HCT116 (cell line): ENCODE results near the gene NAGLU. TPM values are rescaled to one million over a fixed set of nuclear protein-coding genes. Genes with fewer than 3 reads are reported as not detected.

ENCODE experiments used
- ATAC-seq: fragments of 200-7000 bp; cut with Tn5 transposase; 2 replicates; pipeline ENCODE4 v1.9.1; 2020; ENCODE audit warnings: mild to moderate bottlenecking, moderate library complexity
- BruUV-seq: library from RNA; stranded (reverse); fragments of 400-500 nt; replicated peaks from 2 replicates; lab custom pipeline; 2021; lab: Mats Ljungman, UMichigan
- CTCF ChIA-PET: fragments of 300-600 bp; sonication (Branson Sonifier 250); formaldehyde crosslinking; loops from one replicate; lab custom pipeline; 2021; ENCODE audit warnings: antibody characterized with exemption; lab: Charles Lee
- POLR2A ChIA-PET: fragments of 300-600, 350-600 bp; sonication (Branson Sonifier 250); formaldehyde crosslinking; loops from one replicate; lab custom pipeline; 2021; ENCODE audit warnings: antibody characterized with exemption; lab: Charles Lee
- RAD21 ChIA-PET, 2 experiments: fragments of 300-600 bp; sonication (Branson Sonifier 250); formaldehyde crosslinking; loops; one replicate each; lab custom pipeline; 2023; ENCODE audit warnings: low total read pairs in 2 of 2; ENCODE audit not compliant: uncharacterized antibody in 2 of 2, unreplicated experiment in 2 of 2, low non-redundant PET in 1 of 2; lab: Charles Lee
- DNase-seq: peaks from one replicate; pipeline ENCODE4 v3.0.0-alpha.2; 2010; ENCODE audit warnings: low read depth, low spot score
- H2AFZ ChIP-seq: fragments of 200-600 bp; shearing (Covaris generic), sonication (generic); 2 replicates; pipeline ENCODE4 v1.6.1; 2017; ENCODE audit warnings: low read depth, mixed run types, mixed read lengths, antibody characterized with exemption, low read length; ENCODE audit not compliant: poor library complexity, severe bottlenecking
- H3K27ac ChIP-seq: 2 replicates; pipeline ENCODE4 v1.5.1; 2012; ENCODE audit warnings: low read depth, low read length
- H3K27me3 ChIP-seq: fragments of 200-600 bp; sonication (generic); 2 replicates; pipeline ENCODE4 v1.6.1; 2016; ENCODE audit warnings: mixed run types, low read length, mixed read lengths; ENCODE audit not compliant: insufficient read depth
- H3K36me3 ChIP-seq, 2 experiments: fragments of 200-500 bp in 1 of 2; fragments of 200-600 bp in 1 of 2; sonication (Bioruptor generic) in 1 of 2; sonication (generic) in 1 of 2; 2 replicates each; pipeline versions ENCODE4 v1.5.1 to v1.6.1; 2014 to 2016; ENCODE audit warnings: low read length in 2 of 2, inconsistent platforms in 1 of 2, mixed read lengths in 1 of 2, mixed run types in 1 of 2; ENCODE audit not compliant: insufficient read depth in 2 of 2, control insufficient read depth in 1 of 2
- H3K4me1 ChIP-seq, 2 experiments: fragments of 200-600 bp in 1 of 2; sonication (generic) in 1 of 2; 2 replicates each; pipeline versions ENCODE4 v1.5.1 to v1.6.1; 2012 to 2017; ENCODE audit warnings: low read length in 2 of 2, inconsistent platforms in 1 of 2, mild to moderate bottlenecking in 1 of 2, mixed read lengths in 1 of 2, mixed run types in 1 of 2, moderate library complexity in 1 of 2; ENCODE audit not compliant: insufficient read depth in 2 of 2, control insufficient read depth in 1 of 2
- H3K4me2 ChIP-seq: fragments of 200-600 bp; sonication (generic); 2 replicates; pipeline ENCODE4 v1.6.1; 2017; ENCODE audit warnings: mixed run types, low read length, mixed read lengths
- H3K4me3 ChIP-seq, 2 experiments: fragments of 200-600 bp in 1 of 2; sonication (generic) in 1 of 2; replicated peaks in 1 of 2; 2 replicates each; pipeline ENCODE4 v1.5.1; 2011 to 2016; ENCODE audit warnings: low read length in 2 of 2, control low read depth in 1 of 2, low read depth in 1 of 2, mild to moderate bottlenecking in 1 of 2, mixed read lengths in 1 of 2, mixed run types in 1 of 2
- H3K79me2 ChIP-seq: fragments of 200-600 bp; sonication (generic); 2 replicates; pipeline ENCODE4 v1.6.1; 2017; ENCODE audit warnings: mild to moderate bottlenecking, mixed run types, low read length, moderate library complexity, mixed read lengths; ENCODE audit not compliant: insufficient read depth
- H3K9ac ChIP-seq: fragments of 200-600 bp; sonication (generic); 2 replicates; pipeline ENCODE4 v1.6.1; 2016; ENCODE audit warnings: low read length, mixed read lengths
- H3K9me2 ChIP-seq: fragments of 200-600 bp; sonication (generic), shearing (Covaris generic); 2 replicates; pipeline ENCODE4 v1.6.1; 2017; ENCODE audit warnings: mixed run types, mild to moderate bottlenecking, moderate library complexity; ENCODE audit not compliant: insufficient read depth
- H3K9me3 ChIP-seq, 2 experiments: fragments of 200-500 bp in 1 of 2; fragments of 200-600 bp in 1 of 2; sonication (Bioruptor generic) in 1 of 2; sonication (generic) in 1 of 2; 2 replicates each; pipeline ENCODE4 v1.6.1; 2014 to 2017; ENCODE audit warnings: low read length in 2 of 2, mixed read lengths in 2 of 2, inconsistent platforms in 1 of 2, low read depth in 1 of 2, mild to moderate bottlenecking in 1 of 2, mixed run types in 1 of 2, moderate library complexity in 1 of 2; ENCODE audit not compliant: control insufficient read depth in 1 of 2, insufficient read depth in 1 of 2
- H4K20me1 ChIP-seq: fragments of 200-600 bp; sonication (generic), shearing (Covaris generic); 2 replicates; pipeline ENCODE4 v1.6.1; 2017; ENCODE audit warnings: mixed run types, mild to moderate bottlenecking, moderate library complexity; ENCODE audit not compliant: insufficient read depth
- CBX3 ChIP-seq: IDR thresholded peaks from 2 replicates; pipeline ENCODE4 v1.6.1; 2012; ENCODE audit warnings: low read depth
- CEBPB ChIP-seq: IDR thresholded peaks from 2 replicates; pipeline ENCODE4 v1.6.1; 2012; ENCODE audit warnings: low read depth
- EGR1 ChIP-seq: IDR thresholded peaks from 2 replicates; pipeline ENCODE4 v1.6.1; 2012; ENCODE audit warnings: low read depth
- ELF1 ChIP-seq: IDR thresholded peaks from 2 replicates; pipeline ENCODE4 v1.6.1; 2012; ENCODE audit warnings: low read depth, borderline replicate concordance
- EZH2 ChIP-seq: fragments of 200-600 bp; sonication (generic); IDR thresholded peaks from 2 replicates; pipeline ENCODE4 v1.6.1; 2017; ENCODE audit warnings: antibody characterized with exemption, mixed run types
- FOSL1 ChIP-seq: IDR thresholded peaks from 2 replicates; pipeline ENCODE4 v1.6.1; 2012; ENCODE audit warnings: low read depth
- JUND ChIP-seq: IDR thresholded peaks from 2 replicates; pipeline ENCODE4 v1.6.1; 2012
- POLR2A ChIP-seq: IDR thresholded peaks from 2 replicates; pipeline ENCODE4 v1.7.0; 2011; ENCODE audit warnings: borderline replicate concordance; ENCODE audit not compliant: insufficient read depth, insufficient read length; ENCODE audit errors: extremely low read depth
- RAD21 ChIP-seq: IDR thresholded peaks from 2 replicates; pipeline ENCODE4 v1.6.1; 2012; ENCODE audit warnings: low read depth, mild to moderate bottlenecking
- SIN3A ChIP-seq: IDR thresholded peaks from 2 replicates; pipeline ENCODE4 v1.6.1; 2012; ENCODE audit warnings: low read depth
- SP1 ChIP-seq: IDR thresholded peaks from 2 replicates; pipeline ENCODE4 v1.6.1; 2012; ENCODE audit warnings: low read depth
- SRF ChIP-seq: IDR thresholded peaks from 2 replicates; pipeline ENCODE4 v1.6.1; 2012; ENCODE audit warnings: low read depth
- TCF7L2 ChIP-seq: IDR thresholded peaks from 2 replicates; pipeline ENCODE4 v1.7.0; 2011; ENCODE audit warnings: borderline replicate concordance, inconsistent platforms; ENCODE audit not compliant: insufficient read depth, insufficient read length; ENCODE audit errors: extremely low read depth
- YY1 ChIP-seq: IDR thresholded peaks from 2 replicates; pipeline ENCODE4 v1.6.1; 2011; ENCODE audit warnings: low read length, low read depth, moderate library complexity, mild to moderate bottlenecking; ENCODE audit not compliant: insufficient replicate concordance; ENCODE audit errors: extremely low read depth
- ZFX ChIP-seq: fragments of 450-650 bp; IDR thresholded peaks from 2 replicates; pipeline ENCODE4 v1.6.1; 2017
- intact Hi-C: fragments of 100-400 bp; cut with micrococcal nuclease; formaldehyde crosslinking; loops from 2 replicates; pipeline ENCODE4 v1.10.0; 2022
- total RNA-seq: library from RNA; stranded (reverse); gene quantifications from one replicate; pipeline ENCODE4 v1.2.1, GENCODE V29; 2021; ENCODE audit not compliant: unreplicated experiment
- TF ChIP-seq, protein P1 (sequence below): IDR thresholded peaks from 2 replicates; pipeline ENCODE4 v1.6.1; 2012
- TF ChIP-seq, protein P2 (sequence below): IDR thresholded peaks from 2 replicates; pipeline ENCODE4 v1.6.1; 2011; ENCODE audit warnings: mild to moderate bottlenecking, low read length, moderate library complexity; ENCODE audit not compliant: insufficient replicate concordance; ENCODE audit errors: extremely low read depth
- TF ChIP-seq, protein P3 (sequence below): IDR thresholded peaks from 2 replicates; pipeline ENCODE4 v1.6.1; 2012; ENCODE audit warnings: low read depth
- TF ChIP-seq, protein P4 (sequence below): IDR thresholded peaks from 2 replicates; pipeline ENCODE4 v1.6.1; 2012

Gene NAGLU
- total RNA-seq, 1 experiment from 2014 or later: 17.7 TPM

DNA sequence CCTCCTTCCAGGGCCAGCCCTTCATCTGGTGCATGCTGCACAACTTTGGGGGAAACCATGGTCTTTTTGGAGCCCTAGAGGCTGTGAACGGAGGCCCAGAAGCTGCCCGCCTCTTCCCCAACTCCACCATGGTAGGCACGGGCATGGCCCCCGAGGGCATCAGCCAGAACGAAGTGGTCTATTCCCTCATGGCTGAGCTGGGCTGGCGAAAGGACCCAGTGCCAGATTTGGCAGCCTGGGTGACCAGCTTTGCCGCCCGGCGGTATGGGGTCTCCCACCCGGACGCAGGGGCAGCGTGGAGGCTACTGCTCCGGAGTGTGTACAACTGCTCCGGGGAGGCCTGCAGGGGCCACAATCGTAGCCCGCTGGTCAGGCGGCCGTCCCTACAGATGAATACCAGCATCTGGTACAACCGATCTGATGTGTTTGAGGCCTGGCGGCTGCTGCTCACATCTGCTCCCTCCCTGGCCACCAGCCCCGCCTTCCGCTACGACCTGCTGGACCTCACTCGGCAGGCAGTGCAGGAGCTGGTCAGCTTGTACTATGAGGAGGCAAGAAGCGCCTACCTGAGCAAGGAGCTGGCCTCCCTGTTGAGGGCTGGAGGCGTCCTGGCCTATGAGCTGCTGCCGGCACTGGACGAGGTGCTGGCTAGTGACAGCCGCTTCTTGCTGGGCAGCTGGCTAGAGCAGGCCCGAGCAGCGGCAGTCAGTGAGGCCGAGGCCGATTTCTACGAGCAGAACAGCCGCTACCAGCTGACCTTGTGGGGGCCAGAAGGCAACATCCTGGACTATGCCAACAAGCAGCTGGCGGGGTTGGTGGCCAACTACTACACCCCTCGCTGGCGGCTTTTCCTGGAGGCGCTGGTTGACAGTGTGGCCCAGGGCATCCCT, 7.4 kb downstream of the NAGLU start:
- no peak overlapping the region for H3K9ac ChIP-seq
- H3K79me2 ChIP-seq: no peaks in the 10 kb centered on the region
- BruUV-seq: no TSS peak
- POLR2A ChIA-PET: no interaction called here
- no peak for ATAC-seq
- H4K20me1 ChIP-seq: no peaks in the 10 kb centered on the region
- H3K4me2 ChIP-seq: no peak overlapping the region
- DNase-seq: no peak
- no peaks in the 10 kb centered on the region; a peak in 1 of 4 replicates for H3K36me3 ChIP-seq
- no peaks in the 10 kb centered on the region for H3K27me3 ChIP-seq
- H2AFZ ChIP-seq: no peak overlapping the region
- intact Hi-C loops: no loop called here
- no peak overlapping the region for H3K4me3 ChIP-seq
- H3K9me2 ChIP-seq: no peaks in the 10 kb centered on the region
- peaks cover 9 to 20% of the 10 kb centered on the region in 2 experiments for H3K4me1 ChIP-seq
- TF ChIP-seq CEBPB: no peak
- no peak for TF ChIP-seq YY1
- no peak for TF ChIP-seq TCF7L2
- no peak for TF ChIP-seq EGR1
- TF ChIP-seq, protein P1, sequence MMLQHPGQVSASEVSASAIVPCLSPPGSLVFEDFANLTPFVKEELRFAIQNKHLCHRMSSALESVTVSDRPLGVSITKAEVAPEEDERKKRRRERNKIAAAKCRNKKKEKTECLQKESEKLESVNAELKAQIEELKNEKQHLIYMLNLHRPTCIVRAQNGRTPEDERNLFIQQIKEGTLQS: no peak
- no peak for TF ChIP-seq ELF1
- no peak for TF ChIP-seq RAD21
- TF ChIP-seq, protein P2, sequence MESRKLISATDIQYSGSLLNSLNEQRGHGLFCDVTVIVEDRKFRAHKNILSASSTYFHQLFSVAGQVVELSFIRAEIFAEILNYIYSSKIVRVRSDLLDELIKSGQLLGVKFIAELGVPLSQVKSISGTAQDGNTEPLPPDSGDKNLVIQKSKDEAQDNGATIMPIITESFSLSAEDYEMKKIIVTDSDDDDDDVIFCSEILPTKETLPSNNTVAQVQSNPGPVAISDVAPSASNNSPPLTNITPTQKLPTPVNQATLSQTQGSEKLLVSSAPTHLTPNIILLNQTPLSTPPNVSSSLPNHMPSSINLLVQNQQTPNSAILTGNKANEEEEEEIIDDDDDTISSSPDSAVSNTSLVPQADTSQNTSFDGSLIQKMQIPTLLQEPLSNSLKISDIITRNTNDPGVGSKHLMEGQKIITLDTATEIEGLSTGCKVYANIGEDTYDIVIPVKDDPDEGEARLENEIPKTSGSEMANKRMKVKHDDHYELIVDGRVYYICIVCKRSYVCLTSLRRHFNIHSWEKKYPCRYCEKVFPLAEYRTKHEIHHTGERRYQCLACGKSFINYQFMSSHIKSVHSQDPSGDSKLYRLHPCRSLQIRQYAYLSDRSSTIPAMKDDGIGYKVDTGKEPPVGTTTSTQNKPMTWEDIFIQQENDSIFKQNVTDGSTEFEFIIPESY: no peak
- no peak for TF ChIP-seq SP1
- no peak for TF ChIP-seq POLR2A
- TF ChIP-seq CBX3: no peak
- TF ChIP-seq JUND: no peak
- no peak for TF ChIP-seq EZH2
- no peak for TF ChIP-seq SRF
- TF ChIP-seq, protein P3, sequence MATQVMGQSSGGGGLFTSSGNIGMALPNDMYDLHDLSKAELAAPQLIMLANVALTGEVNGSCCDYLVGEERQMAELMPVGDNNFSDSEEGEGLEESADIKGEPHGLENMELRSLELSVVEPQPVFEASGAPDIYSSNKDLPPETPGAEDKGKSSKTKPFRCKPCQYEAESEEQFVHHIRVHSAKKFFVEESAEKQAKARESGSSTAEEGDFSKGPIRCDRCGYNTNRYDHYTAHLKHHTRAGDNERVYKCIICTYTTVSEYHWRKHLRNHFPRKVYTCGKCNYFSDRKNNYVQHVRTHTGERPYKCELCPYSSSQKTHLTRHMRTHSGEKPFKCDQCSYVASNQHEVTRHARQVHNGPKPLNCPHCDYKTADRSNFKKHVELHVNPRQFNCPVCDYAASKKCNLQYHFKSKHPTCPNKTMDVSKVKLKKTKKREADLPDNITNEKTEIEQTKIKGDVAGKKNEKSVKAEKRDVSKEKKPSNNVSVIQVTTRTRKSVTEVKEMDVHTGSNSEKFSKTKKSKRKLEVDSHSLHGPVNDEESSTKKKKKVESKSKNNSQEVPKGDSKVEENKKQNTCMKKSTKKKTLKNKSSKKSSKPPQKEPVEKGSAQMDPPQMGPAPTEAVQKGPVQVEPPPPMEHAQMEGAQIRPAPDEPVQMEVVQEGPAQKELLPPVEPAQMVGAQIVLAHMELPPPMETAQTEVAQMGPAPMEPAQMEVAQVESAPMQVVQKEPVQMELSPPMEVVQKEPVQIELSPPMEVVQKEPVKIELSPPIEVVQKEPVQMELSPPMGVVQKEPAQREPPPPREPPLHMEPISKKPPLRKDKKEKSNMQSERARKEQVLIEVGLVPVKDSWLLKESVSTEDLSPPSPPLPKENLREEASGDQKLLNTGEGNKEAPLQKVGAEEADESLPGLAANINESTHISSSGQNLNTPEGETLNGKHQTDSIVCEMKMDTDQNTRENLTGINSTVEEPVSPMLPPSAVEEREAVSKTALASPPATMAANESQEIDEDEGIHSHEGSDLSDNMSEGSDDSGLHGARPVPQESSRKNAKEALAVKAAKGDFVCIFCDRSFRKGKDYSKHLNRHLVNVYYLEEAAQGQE: no peak
- TF ChIP-seq FOSL1: no peak
- TF ChIP-seq ZFX: no peak
- TF ChIP-seq, protein P4, sequence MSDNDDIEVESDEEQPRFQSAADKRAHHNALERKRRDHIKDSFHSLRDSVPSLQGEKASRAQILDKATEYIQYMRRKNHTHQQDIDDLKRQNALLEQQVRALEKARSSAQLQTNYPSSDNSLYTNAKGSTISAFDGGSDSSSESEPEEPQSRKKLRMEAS: no peak
- no peak for TF ChIP-seq SIN3A
- RAD21 ChIA-PET: no interaction called here
- CTCF ChIA-PET: no interaction called here
- no peak overlapping the region for H3K27ac ChIP-seq
- H3K9me3 ChIP-seq: no peaks in the 10 kb centered on the region
